Activated T-cell treated with anti-CD3 and anti-CD28 coated beads, Interleukin-2, amount 50 U/mL, for 24 hours (primary cell): ENCODE measurements around the gene GNL3.
A peak's percentile ranks its signal among the peaks of the same experiment; 100 is the strongest.
"Not testable (repeated sequence)": the region's sequence is repeated elsewhere in the genome, so short reads cannot be mapped to it uniquely, and the experiment has no call there.

Experiments
- DNase-seq: peaks from one replicate; pipeline ENCODE4 v3.0.0-alpha.2; 2020
- H3K27ac Mint-ChIP-seq: 2 replicates; pipeline ENCODE4 v1.8.0; 2020; ENCODE audit warnings: mild to moderate bottlenecking, mixed read lengths
- H3K27me3 Mint-ChIP-seq: 2 replicates; pipeline ENCODE4 v1.8.0; 2020; ENCODE audit warnings: mixed read lengths
- H3K36me3 Mint-ChIP-seq: 2 replicates; pipeline ENCODE4 v1.8.0; 2020; ENCODE audit warnings: low read depth, mixed read lengths
- H3K4me1 Mint-ChIP-seq: 2 replicates; pipeline ENCODE4 v1.8.0; 2020; ENCODE audit warnings: low read depth, mixed read lengths
- H3K4me3 Mint-ChIP-seq: 2 replicates; pipeline ENCODE4 v1.8.0; 2020; ENCODE audit warnings: mild to moderate bottlenecking, moderate library complexity, mixed read lengths
- H3K9me3 Mint-ChIP-seq: 2 replicates; pipeline ENCODE4 v1.8.0; 2020; ENCODE audit warnings: mixed read lengths

The GNL3 gene

DNA sequence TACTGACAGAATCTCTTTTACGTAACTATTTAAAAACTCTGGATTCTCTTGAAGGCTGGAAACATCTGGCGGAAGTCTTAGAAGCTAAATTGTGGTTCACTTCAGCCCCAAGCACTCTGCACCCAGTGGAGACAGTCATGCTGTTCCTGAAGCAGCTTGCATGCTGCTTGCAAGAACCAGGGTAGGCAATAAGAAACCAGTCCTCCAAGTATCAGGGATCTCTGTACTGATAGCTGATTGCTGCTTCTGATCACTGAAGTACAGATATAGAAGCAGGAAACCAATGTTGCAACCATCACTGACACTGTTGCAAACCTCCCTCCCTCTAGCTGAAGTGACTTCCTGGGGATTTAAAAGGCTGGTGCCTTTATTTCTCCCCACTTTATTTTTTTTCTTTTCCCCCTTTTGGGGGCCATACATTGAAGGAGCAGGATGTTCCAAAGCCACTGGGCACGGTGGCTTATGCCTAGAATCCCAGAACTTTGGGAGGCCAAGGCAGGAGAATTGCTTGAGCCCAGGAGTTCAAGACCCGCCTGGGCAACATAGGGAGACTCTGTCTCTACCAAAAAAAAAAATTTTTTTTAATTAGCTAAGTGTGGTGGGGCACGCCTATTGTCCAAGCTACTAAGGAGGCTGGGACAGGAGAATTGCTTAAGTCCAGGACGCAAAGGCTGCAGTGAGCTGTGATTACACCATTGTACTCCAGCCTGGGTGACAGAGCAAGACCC, 35.3 kb downstream of the GNL3 start:
- Mint-ChIP-seq H3K4me3 (no peak overlapping the region), H3K36me3 (peaks cover 23% of the 10 kb centered on the region), H3K4me1 (peaks cover 26% of the 10 kb centered on the region), H3K27me3 (no peaks in the 10 kb centered on the region), H3K9me3 (no peaks in the 10 kb centered on the region), H3K27ac (peak overlapping the region; percentile 82)
- no peak for DNase-seq

DNA sequence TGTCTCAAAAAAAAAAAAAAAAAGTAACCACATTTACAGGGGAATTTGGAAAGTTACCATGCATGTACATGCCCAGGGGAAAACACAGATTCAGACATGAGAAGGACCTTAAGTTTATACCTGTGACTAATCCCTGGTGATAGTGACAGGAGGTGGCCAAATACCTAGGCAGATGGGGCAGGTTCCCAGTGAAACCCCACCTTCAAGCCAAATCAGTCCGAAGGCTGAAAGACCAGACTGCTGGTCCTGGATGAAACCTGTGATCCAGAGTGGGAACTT, 35.8 kb downstream of the GNL3 start:
- H3K4me1 Mint-ChIP-seq = peaks cover 26% of the 10 kb centered on the region
- no peaks in the 10 kb centered on the region for H3K27me3 Mint-ChIP-seq
- no peaks in the 10 kb centered on the region for H3K9me3 Mint-ChIP-seq
- no peak for DNase-seq
- H3K4me3 Mint-ChIP-seq = no peak overlapping the region
- peaks cover 23% of the 10 kb centered on the region for H3K36me3 Mint-ChIP-seq
- peak overlapping the region; percentile 82 for H3K27ac Mint-ChIP-seq

DNA sequence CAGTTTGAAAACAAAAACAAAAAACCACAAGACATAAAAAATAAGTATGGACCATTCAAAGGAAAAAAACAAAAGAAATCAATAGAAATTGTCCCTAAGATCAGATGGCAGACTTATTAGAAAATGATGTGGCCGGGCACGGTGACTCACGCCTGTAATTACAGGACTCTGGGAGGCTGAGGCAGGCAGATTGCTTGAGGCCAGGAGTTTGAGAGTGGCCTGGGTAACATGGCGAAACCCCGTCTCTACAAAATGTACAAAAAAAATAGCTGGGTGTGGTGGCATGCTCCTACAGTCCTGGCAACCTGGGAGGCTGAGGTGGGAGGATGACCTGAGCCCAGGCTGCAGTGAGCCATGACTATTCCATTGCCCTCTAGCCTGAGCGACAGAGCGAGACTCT, 36.7 kb downstream of the GNL3 start:
- peaks cover 28% of the 10 kb centered on the region for H3K36me3 Mint-ChIP-seq
- no peaks in the 10 kb centered on the region for H3K9me3 Mint-ChIP-seq
- no peak for DNase-seq
- H3K27me3 Mint-ChIP-seq = no peaks in the 10 kb centered on the region
- H3K27ac Mint-ChIP-seq = peak overlapping the region; percentile 44
- H3K4me3 Mint-ChIP-seq = no peak overlapping the region
- peaks cover 26% of the 10 kb centered on the region for H3K4me1 Mint-ChIP-seq

DNA sequence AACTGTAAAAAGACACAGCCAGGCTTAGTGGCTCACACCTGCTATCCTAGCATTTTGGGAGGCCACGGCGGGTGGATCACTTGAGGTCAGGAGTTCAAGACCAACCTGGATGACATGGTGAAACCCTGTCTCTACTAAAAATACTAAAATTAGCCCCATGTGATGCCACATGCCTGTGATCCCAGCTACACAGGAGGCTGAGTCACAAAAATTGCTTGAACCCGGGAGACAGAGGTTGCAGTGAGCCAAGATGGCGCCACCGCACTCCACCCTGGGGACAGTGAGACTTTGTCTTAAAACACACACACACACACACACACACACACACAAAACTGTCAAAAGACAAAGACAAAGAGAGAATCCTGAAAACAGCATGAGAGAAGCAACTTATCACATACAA, 38.1 kb downstream of the GNL3 start:
- Mint-ChIP-seq H3K27ac (no peak overlapping the region), H3K4me1 (peaks cover 26% of the 10 kb centered on the region)

DNA sequence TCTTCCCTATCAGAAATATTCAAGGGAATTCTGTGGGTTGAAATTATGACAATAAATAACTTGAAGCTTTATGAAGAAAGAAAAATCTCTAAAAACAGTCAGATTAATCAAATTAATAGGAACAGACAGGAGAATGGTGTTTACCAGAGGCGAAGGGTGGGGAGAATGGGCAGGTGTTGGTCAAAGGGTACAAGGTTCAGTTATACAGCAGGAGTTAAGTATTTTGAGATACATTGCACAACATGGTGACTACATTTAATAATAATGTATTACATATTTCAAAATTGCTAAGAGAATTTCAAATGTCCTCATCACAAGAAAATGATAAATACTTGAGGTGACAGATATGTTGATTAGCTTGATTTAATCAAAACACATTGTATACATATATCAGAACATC, 38.7 kb downstream of the GNL3 start:
- Mint-ChIP-seq H3K36me3 (peaks cover 39% of the 10 kb centered on the region), H3K4me1 (peaks cover 26% of the 10 kb centered on the region), H3K27ac (no peak overlapping the region), H3K27me3 (no peaks in the 10 kb centered on the region), H3K9me3 (peaks cover 9% of the 10 kb centered on the region), H3K4me3 (no peak overlapping the region)
- no peak for DNase-seq

More for the DNA sequence above, 38.1 kb downstream of the GNL3 start:
- no peak for DNase-seq
- H3K36me3 Mint-ChIP-seq = peaks cover 36% of the 10 kb centered on the region
- H3K4me3 Mint-ChIP-seq = no peak overlapping the region
- no peaks in the 10 kb centered on the region for H3K27me3 Mint-ChIP-seq
- peaks cover 7% of the 10 kb centered on the region for H3K9me3 Mint-ChIP-seq

DNA sequence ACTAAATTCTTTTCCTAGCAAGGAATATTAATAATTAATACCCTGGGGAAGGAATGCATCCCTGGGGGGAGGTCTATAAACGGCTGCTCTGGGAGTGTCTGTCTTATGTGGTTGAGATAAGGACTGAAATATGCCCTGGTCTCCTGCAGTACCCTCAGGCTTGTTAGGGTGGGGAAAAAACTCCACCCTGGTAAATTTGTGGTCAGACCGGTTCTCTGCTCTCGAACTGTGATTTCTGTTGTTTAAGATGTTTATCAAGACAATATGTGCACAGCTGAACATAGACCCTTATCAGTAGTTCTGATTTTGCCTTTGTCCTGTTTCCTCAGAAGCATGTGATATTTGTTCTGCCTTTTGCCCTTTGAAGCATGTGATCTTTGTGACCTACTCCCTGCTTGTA, 42.9 kb downstream of the GNL3 start:
- Mint-ChIP-seq H3K9me3 (peaks cover 26% of the 10 kb centered on the region), H3K36me3 (peaks cover 69% of the 10 kb centered on the region), H3K4me1 (peaks cover 13% of the 10 kb centered on the region)
- not testable (repeated sequence) for DNase-seq, H3K27me3 Mint-ChIP-seq, H3K4me3 Mint-ChIP-seq, H3K27ac Mint-ChIP-seq

DNA sequence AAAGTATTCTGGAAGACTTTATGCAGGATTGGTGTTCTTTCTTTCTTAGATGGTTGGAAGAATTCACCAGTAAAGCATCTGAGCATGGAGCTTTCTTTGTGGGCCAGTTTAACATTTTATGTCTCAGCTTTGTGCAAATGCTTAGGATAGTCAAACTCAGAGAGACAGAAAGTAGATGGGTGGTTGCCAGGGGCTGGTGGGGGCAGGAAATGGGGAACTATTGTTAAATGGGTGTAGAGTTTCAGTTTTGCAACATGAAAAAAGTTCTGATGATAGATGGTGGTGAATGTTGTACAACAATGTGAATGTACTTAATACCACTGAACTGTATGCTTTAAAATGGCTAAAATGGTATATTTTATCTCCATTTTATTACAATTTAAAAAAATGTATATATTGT, 44.8 kb downstream of the GNL3 start:
- H3K27ac Mint-ChIP-seq = peak overlapping the region; percentile 9
- H3K9me3 Mint-ChIP-seq = peaks cover 26% of the 10 kb centered on the region

DNA sequence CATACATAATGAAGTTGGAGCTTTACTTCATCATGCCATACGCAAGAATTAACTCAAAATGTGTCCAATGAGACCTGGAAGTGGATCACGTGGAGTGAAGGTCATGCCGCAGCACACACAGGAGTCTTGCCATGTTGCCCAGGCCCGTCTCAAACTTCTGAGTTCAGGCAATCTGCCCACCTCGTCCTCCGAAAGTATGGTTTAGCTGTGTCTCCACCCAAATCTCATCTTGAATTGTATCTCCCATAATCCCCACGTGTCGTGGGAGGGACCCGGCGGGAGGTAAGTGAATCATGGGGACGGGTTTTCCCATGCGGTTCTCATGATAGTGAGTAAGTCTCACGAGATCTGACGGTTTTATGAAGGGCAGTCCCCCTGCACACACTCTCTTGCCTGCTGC, 45.8 kb downstream of the GNL3 start:
- Mint-ChIP-seq H3K4me3 (no peak overlapping the region), H3K9me3 (peaks cover 26% of the 10 kb centered on the region), H3K36me3 (peaks cover 90% of the 10 kb centered on the region), H3K27me3 (no peaks in the 10 kb centered on the region), H3K4me1 (peaks cover 13% of the 10 kb centered on the region), H3K27ac (no peak overlapping the region)
- DNase-seq = no peak

More for the DNA sequence above, 44.8 kb downstream of the GNL3 start:
- peaks cover 13% of the 10 kb centered on the region for H3K4me1 Mint-ChIP-seq
- H3K36me3 Mint-ChIP-seq = peaks cover 87% of the 10 kb centered on the region
- H3K27me3 Mint-ChIP-seq = no peaks in the 10 kb centered on the region
- DNase-seq = no peak
- no peak overlapping the region for H3K4me3 Mint-ChIP-seq

DNA sequence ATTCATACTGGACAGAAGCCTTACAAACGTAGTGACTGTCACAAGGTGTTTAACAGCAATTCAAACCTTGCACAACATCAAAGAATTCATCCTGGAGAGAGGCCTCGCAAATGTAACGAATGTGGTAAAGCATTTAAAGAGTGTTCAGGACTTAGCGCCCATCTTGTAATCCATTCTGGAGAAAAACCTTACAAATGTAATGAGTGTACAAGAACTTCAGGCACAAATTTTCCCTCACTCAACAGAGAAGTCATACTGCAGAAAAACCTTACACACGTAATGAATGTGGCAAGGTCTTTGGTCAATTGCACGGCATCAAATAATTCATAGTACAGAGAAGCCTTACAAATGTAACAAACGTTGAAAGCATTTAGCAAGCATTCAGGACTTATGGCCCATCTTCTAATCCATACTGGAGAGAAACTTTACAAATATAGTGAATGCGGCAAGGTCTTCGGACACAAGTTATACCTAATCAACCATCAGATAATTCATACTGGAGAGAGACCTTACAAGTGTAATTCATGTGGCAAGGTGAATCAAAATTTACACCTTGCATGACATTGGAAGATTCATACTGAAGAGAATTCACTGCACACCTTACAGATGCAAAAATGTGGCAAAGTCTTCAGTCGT, 47.5 kb downstream of the GNL3 start:
- Mint-ChIP-seq H3K27ac (no peak overlapping the region), H3K4me3 (no peak overlapping the region), H3K9me3 (peaks cover 25% of the 10 kb centered on the region), H3K36me3 (peaks cover 91% of the 10 kb centered on the region), H3K27me3 (no peaks in the 10 kb centered on the region), H3K4me1 (peaks cover 13% of the 10 kb centered on the region)
- no peak for DNase-seq

DNA sequence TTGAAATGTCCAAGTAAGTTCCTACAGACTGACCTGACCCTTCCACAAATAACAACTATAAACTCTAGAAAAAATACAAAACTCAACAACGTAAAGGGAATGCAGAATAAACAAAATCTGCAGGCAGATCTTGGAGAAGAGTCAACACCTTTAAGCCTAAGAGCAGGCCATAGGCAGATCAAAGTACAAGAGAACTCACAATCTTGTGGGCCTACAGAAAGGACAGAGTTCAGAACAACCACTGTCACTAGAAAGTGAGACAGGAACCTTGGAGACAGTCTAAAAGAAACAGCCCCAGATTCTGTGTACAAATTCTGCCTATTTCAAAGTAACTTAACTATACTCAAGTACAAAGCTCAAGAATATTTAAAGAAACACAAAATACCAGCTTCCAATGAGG, 53.9 kb downstream of the GNL3 start:
- Mint-ChIP-seq H3K36me3 (peaks cover 83% of the 10 kb centered on the region), H3K9me3 (no peaks in the 10 kb centered on the region), H3K4me1 (no peaks in the 10 kb centered on the region), H3K27ac (no peak overlapping the region), H3K27me3 (no peaks in the 10 kb centered on the region), H3K4me3 (no peak overlapping the region)
- no peak for DNase-seq

DNA sequence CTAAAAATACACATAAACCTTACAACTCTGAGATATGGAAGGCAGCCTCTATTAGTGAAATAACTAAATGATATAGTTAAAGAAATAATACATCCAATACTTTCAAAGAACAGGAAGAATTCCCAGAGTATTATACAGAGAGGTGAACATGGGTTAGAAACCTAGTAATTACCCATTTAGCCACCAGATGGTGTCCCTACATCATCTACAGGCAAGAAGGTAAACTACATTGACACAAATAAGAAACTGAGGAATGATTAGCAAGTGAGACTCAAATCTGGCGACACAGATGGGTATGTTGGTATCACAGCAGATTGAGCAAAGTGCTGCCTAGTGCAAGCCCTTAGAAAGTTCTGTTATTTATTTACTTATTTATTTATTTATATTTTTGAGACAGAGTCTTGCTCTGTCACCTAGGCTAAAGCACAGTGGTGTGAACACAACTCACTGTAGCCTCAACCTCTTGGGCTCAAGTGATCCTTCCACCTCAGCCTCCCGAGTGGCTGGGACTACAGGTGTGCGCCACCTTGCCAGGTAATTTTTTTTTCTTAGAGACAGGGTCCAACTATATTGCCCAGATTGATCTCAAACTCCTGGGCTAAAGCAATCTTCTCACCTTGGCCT, 56.7 kb downstream of the GNL3 start:
- Mint-ChIP-seq H3K27ac (no peak overlapping the region), H3K27me3 (no peaks in the 10 kb centered on the region), H3K9me3 (no peaks in the 10 kb centered on the region), H3K4me1 (no peaks in the 10 kb centered on the region), H3K36me3 (peaks cover 84% of the 10 kb centered on the region), H3K4me3 (no peak overlapping the region)
- no peak for DNase-seq

DNA sequence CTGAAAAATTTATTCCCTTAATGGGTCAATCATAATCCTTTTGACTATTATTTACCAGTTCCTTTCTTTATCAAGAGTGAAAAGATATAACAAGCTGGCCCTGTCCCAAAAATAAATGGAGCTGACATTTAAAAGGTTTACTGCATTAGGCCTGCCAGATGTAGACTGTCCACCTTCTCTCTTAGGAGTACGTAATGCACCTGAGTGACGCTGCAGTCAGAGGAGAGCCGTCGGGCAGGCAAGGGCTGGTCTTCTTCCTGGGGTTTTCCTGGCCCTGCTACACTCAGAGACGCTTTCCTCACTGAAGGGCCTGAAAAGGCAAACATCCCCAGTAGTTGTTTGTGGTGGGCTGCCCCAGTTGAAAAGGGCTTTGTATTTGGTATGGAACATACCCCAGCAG, 57.3 kb downstream of the GNL3 start:
- no peak for DNase-seq
- Mint-ChIP-seq H3K4me3 (no peak overlapping the region), H3K9me3 (no peaks in the 10 kb centered on the region), H3K4me1 (no peaks in the 10 kb centered on the region), H3K27me3 (no peaks in the 10 kb centered on the region), H3K27ac (no peak overlapping the region), H3K36me3 (peaks cover 80% of the 10 kb centered on the region)

DNA sequence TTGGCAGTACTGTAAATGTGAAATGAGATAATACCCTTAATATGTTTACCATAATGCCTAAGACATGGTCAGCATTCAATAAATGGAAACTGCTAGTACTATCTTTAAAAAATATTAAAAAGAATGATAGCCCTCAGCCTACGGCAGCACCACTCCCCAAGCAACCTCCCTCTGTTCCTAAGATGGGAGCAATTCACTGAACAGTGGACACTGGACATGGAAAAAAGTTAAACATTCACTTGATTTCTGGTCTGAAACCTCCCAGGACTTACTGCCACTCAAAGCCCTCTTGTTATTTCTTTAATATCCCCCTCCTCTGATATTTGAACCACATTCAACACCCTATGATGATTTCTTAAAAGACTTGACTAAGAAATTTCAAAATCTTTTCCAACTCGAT, 57.9 kb downstream of the GNL3 start:
- Mint-ChIP-seq H3K9me3 (no peaks in the 10 kb centered on the region), H3K27me3 (no peaks in the 10 kb centered on the region), H3K4me1 (no peaks in the 10 kb centered on the region), H3K4me3 (no peak overlapping the region), H3K27ac (no peak overlapping the region), H3K36me3 (peaks cover 82% of the 10 kb centered on the region)
- DNase-seq = no peak
